Neutrophil (primary cell): ENCODE data around the gene COL11A2.
A peak's percentile ranks its signal among the peaks of the same experiment; 100 is the strongest.

Experiments
- H3K27ac ChIP-seq: fragments of 200-600 bp; sonication (generic); 2 replicates; pipeline ENCODE4 v1.5.1; 2016; ENCODE audit warnings: mild to moderate bottlenecking, moderate library complexity
- H3K27me3 ChIP-seq: fragments of 200-600 bp; sonication (generic); 2 replicates; pipeline ENCODE4 v1.6.0; 2016; ENCODE audit warnings: mild to moderate bottlenecking
- H3K36me3 ChIP-seq: fragments of 200-600 bp; sonication (generic); 2 replicates; pipeline ENCODE4 v1.5.1; 2017
- H3K4me1 ChIP-seq, 2 experiments: fragments of 200-600 bp in 1 of 2; sonication (generic) in 1 of 2; 1 replicate in 1 of 2; 2 replicates in 1 of 2; pipeline versions ENCODE4 v1.5.1 to v1.6.1; 2013 to 2016; ENCODE audit warnings: low read depth in 1 of 2, low read length in 1 of 2, mild to moderate bottlenecking in 1 of 2, moderate library complexity in 1 of 2; ENCODE audit not compliant: control insufficient read depth in 1 of 2, insufficient read depth in 1 of 2
- H3K4me3 ChIP-seq, 2 experiments: fragments of 200-600 bp in 1 of 2; sonication (generic) in 1 of 2; 1 replicate in 1 of 2; 2 replicates in 1 of 2; pipeline ENCODE4 v1.5.1; 2013 to 2016; ENCODE audit warnings: low read depth in 1 of 2, low read length in 1 of 2, mild to moderate bottlenecking in 1 of 2, moderate library complexity in 1 of 2
- H3K9me3 ChIP-seq: fragments of 200-600 bp; sonication (generic); 2 replicates; pipeline ENCODE4 v1.5.1; 2016
- TF ChIP-seq, protein P1 (sequence below): fragments of 200-600 bp; sonication (generic); IDR thresholded peaks from 2 replicates; pipeline ENCODE4 v1.5.1; 2016; ENCODE audit warnings: antibody characterized with exemption

The COL11A2 gene

DNA sequence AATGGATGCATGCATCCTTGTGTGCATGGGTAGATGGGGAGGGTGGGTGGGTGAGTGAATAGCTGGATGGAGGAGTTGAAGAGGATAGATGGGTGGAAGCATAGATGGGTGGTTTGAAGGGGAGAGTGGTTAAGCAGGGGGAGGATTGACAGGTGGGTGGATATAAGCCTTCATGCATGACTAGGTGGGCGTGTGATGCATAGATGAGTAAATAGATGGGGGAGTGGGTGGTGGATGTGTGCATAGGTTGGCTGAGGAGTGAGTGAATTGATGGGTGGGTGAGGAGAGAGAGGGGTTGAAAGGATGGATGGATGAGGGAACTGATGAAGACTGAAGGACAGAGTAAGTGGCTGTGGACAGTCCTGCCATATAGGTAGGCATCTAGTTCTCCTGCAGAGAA is 4.5 kb downstream of the COL11A2 start:
- Histone ChIP-seq H3K27ac (no peak overlapping the region), H3K36me3 (no peaks in the 10 kb centered on the region), H3K27me3 (peaks cover 77% of the 10 kb centered on the region), H3K4me3 (no peak overlapping the region), H3K4me1 (peaks cover 6 to 21% of the 10 kb centered on the region in 2 experiments), H3K9me3 (no peaks in the 10 kb centered on the region)
- TF ChIP-seq, protein P1, sequence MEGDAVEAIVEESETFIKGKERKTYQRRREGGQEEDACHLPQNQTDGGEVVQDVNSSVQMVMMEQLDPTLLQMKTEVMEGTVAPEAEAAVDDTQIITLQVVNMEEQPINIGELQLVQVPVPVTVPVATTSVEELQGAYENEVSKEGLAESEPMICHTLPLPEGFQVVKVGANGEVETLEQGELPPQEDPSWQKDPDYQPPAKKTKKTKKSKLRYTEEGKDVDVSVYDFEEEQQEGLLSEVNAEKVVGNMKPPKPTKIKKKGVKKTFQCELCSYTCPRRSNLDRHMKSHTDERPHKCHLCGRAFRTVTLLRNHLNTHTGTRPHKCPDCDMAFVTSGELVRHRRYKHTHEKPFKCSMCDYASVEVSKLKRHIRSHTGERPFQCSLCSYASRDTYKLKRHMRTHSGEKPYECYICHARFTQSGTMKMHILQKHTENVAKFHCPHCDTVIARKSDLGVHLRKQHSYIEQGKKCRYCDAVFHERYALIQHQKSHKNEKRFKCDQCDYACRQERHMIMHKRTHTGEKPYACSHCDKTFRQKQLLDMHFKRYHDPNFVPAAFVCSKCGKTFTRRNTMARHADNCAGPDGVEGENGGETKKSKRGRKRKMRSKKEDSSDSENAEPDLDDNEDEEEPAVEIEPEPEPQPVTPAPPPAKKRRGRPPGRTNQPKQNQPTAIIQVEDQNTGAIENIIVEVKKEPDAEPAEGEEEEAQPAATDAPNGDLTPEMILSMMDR: no peak

DNA sequence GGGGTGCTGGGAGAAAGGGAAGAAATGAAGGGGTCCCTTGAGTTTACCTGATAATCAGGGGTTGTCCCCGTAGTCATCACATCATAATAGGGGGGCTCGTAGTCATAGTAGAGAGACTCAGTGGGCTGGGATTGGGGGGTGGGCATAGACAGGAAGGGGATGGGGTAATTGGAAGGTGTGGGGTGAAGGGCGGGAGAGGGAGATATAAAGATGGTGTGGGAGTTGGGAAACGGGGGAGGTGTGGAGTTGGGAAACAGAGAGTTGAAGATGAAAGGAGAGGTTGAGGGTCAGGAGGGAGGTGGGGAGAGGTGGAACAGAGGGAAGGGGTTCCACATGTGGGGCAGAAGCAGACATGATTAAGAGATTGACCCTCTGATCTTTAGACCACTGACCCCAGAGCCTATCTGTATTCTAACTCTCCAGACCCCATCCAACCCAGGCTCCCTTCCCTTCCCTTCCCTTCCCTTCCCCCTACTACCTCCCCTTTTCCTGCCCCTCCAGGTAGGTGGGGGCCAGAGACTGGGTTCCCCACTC is 6.5 kb downstream of the COL11A2 start:
- H3K27me3 ChIP-seq: peaks cover 56% of the 10 kb centered on the region
- H3K4me1 ChIP-seq: peaks cover 5 to 14% of the 10 kb centered on the region in 2 experiments
- no peak overlapping the region for H3K27ac ChIP-seq
- no peak overlapping the region for H3K4me3 ChIP-seq
- H3K36me3 ChIP-seq: no peaks in the 10 kb centered on the region
- TF ChIP-seq, protein P1: no peak
- no peaks in the 10 kb centered on the region for H3K9me3 ChIP-seq

DNA sequence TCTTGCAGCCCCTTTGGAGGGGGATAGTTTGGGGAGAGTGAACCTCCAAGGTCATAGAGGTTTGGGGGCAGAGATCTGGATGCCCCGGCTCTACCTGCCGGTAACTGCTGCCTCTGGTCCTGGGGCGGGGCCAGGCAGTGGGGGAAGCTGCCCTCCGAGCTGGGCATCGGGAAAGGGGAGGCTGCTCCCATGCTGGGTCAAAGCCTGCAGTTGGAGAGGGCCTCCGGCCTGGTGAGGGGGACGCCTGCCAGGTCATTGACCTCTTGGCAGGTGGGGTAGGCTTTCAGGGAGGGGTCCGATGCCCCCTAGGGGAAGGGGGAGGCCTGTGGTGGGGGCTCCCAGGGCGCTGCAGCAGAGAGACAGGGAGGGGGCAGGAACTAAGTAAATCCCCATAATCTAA is 7.1 kb downstream of the COL11A2 start:
- H3K27ac ChIP-seq: no peak overlapping the region
- TF ChIP-seq, protein P1: no peak

DNA sequence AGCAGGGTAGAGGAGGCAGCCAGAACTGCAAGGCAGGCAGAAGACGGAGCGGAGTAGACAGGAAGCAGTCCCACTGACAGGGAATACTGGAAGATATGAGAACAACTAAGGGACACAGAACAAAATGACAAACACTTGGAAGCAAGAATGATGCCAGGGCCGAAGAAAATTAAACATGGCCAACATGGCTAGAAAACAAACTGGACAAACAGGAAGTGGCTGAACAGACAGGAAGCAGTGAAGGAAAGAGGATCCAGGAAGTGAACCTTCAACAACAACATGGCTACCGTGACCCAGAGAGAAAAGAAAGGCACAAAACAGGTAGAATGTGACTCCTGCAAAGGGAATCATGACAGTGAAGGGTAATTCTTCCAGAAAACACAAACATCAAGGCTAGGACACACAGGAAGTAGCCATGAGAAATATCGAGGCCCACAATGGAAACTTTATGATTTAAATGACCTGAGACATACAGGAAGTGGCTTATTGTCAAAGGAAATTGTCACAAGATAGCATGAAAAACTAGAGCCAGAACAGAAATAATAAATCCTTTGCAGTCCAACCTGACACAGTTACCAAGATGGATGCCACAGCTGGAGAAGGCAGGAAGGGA is 9.1 kb downstream of the COL11A2 start:
- TF ChIP-seq, protein P1: no peak
- Histone ChIP-seq H3K27ac (peak overlapping the region; percentile 60), H3K4me3 (peak overlapping the region in 1 of 2 experiments; percentile 10)

More for the DNA sequence above, 7.1 kb downstream of the COL11A2 start:
- H3K36me3 ChIP-seq: no peaks in the 10 kb centered on the region
- no peaks in the 10 kb centered on the region for H3K9me3 ChIP-seq
- no peak overlapping the region for H3K4me3 ChIP-seq
- H3K27me3 ChIP-seq: peaks cover 51% of the 10 kb centered on the region
- H3K4me1 ChIP-seq: peaks cover 5 to 14% of the 10 kb centered on the region in 2 experiments

DNA sequence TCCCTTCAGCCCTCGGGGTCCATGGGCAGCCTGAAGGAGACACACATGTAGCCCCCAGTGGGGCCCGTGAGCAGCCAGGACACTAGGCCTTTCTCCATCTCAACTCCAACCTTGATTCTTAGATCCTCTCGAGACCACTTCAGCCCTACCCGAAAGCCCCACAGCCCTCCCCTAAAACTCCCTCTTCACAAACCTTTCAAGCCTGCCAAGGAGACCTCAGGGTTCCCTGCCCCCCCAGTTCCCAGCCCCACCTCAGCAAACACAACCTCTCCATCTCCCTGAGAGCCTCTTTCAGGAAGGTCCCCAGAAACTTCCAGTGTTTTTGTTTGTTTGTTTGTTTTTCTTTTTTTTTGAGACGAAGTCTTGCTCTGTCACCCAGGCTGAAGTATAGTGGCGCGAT is 11.1 kb downstream of the COL11A2 start:
- Histone ChIP-seq H3K27me3 (peaks cover 11% of the 10 kb centered on the region), H3K9me3 (no peaks in the 10 kb centered on the region), H3K4me3 (no peak overlapping the region), H3K36me3 (no peaks in the 10 kb centered on the region), H3K27ac (no peak overlapping the region), H3K4me1 (peaks cover 5 to 14% of the 10 kb centered on the region in 2 experiments)
- TF ChIP-seq, protein P1: no peak

More for the DNA sequence above, 9.1 kb downstream of the COL11A2 start:
- no peaks in the 10 kb centered on the region for H3K36me3 ChIP-seq
- H3K27me3 ChIP-seq: peaks cover 31% of the 10 kb centered on the region
- H3K4me1 ChIP-seq: peaks cover 5 to 14% of the 10 kb centered on the region in 2 experiments
- no peaks in the 10 kb centered on the region for H3K9me3 ChIP-seq
